GM23338 (cell line): ENCODE measurements around the gene MAPT. TPM values are rescaled to one million over a fixed set of nuclear protein-coding genes. Genes with fewer than 3 reads are reported as not detected.

Source experiments
- ATAC-seq: fragments of 200-7000 bp; cut with Tn5 transposase; 3 replicates; pipeline ENCODE4 v1.9.1; 2020
- DNase-seq: peaks from one replicate; pipeline ENCODE4 v3.0.0-alpha.2; 2015; ENCODE audit warnings: low spot score
- H2AFZ ChIP-seq: fragments of 200-600 bp; sonication (generic); 2 replicates; pipeline ENCODE4 v1.8.0; 2016; ENCODE audit warnings: antibody characterized with exemption, mild to moderate bottlenecking, moderate library complexity
- H3F3A ChIP-seq: fragments of 200-600 bp; sonication (generic); replicated peaks from 2 replicates; pipeline ENCODE4 v1.8.0; 2017; ENCODE audit warnings: antibody characterized with exemption, mixed run types, low read depth
- H3K27ac ChIP-seq: fragments of 200-600 bp; sonication (generic); 2 replicates; pipeline ENCODE4 v1.6.1; 2016; ENCODE audit warnings: low read depth
- H3K27me3 ChIP-seq: fragments of 200-600 bp; sonication (generic); 2 replicates; pipeline ENCODE4 v1.8.0; 2016; ENCODE audit warnings: mild to moderate bottlenecking, mixed run types, moderate library complexity; ENCODE audit not compliant: insufficient read depth
- H3K36me3 ChIP-seq: fragments of 200-600 bp; sonication (generic); 2 replicates; pipeline ENCODE4 v1.8.0; 2016; ENCODE audit warnings: mild to moderate bottlenecking; ENCODE audit not compliant: insufficient read depth
- H3K4me1 ChIP-seq: fragments of 200-600 bp; sonication (generic); 2 replicates; pipeline ENCODE4 v1.8.0; 2016; ENCODE audit warnings: mild to moderate bottlenecking, moderate library complexity; ENCODE audit not compliant: insufficient read depth
- H3K4me2 ChIP-seq: fragments of 200-600 bp; sonication (generic); 2 replicates; pipeline ENCODE4 v1.7.1; 2017; ENCODE audit warnings: mixed run types
- H3K4me3 ChIP-seq: fragments of 200-600 bp; sonication (generic); 2 replicates; pipeline ENCODE4 v1.6.1; 2016; ENCODE audit warnings: mixed run types
- H3K79me2 ChIP-seq: fragments of 200-600 bp; sonication (generic); replicated peaks from 2 replicates; pipeline ENCODE4 v1.8.0; 2017; ENCODE audit warnings: mild to moderate bottlenecking; ENCODE audit not compliant: insufficient read depth
- H3K9me2 ChIP-seq: fragments of 200-600 bp; sonication (generic); 2 replicates; pipeline ENCODE4 v1.8.0; 2017; ENCODE audit not compliant: insufficient read depth
- H4K20me1 ChIP-seq: fragments of 200-600 bp; sonication (generic); replicated peaks from 2 replicates; pipeline ENCODE4 v1.8.0; 2017; ENCODE audit warnings: mild to moderate bottlenecking; ENCODE audit not compliant: insufficient read depth
- H3K27ac Mint-ChIP-seq: 2 replicates; pipeline ENCODE4 v1.8.0; 2020; ENCODE audit warnings: inconsistent platforms, mild to moderate bottlenecking, moderate library complexity, mixed read lengths
- H3K27me3 Mint-ChIP-seq: 3 replicates; pipeline ENCODE4 v1.8.0; 2022; ENCODE audit warnings: low read depth, mild to moderate bottlenecking, moderate library complexity, mixed read lengths, inconsistent platforms; ENCODE audit not compliant: insufficient read depth, poor library complexity
- H3K36me3 Mint-ChIP-seq: 3 replicates; pipeline ENCODE4 v1.8.0; 2021; ENCODE audit warnings: low read depth, mild to moderate bottlenecking, inconsistent platforms, moderate library complexity, mixed read lengths
- H3K4me1 Mint-ChIP-seq: 3 replicates; pipeline ENCODE4 v1.8.0; 2020; ENCODE audit warnings: mild to moderate bottlenecking, inconsistent platforms, mixed read lengths
- H3K4me3 Mint-ChIP-seq: 3 replicates; pipeline ENCODE4 v1.8.0; 2021; ENCODE audit warnings: moderate library complexity, mild to moderate bottlenecking, inconsistent platforms, mixed read lengths
- H3K9me3 Mint-ChIP-seq: 3 replicates; pipeline ENCODE4 v1.8.0; 2020; ENCODE audit warnings: moderate library complexity, mild to moderate bottlenecking, inconsistent platforms, mixed read lengths
- CREB1 ChIP-seq: fragments of 250-450 bp; sonication (Bioruptor Pico); IDR thresholded peaks from 2 replicates; pipeline ENCODE4 v1.5.0; 2020; ENCODE audit warnings: low read depth, mild to moderate bottlenecking, moderate library complexity
- EZH2 ChIP-seq: fragments of 200-600 bp; sonication (generic); IDR thresholded peaks from one replicate; pipeline ENCODE4 v1.8.0; 2017; ENCODE audit warnings: antibody characterized with exemption, mild to moderate bottlenecking, low read depth; ENCODE audit not compliant: unreplicated experiment
- EZH2phosphoT487 ChIP-seq: fragments of 200-600 bp; sonication (generic); IDR thresholded peaks from one replicate; pipeline ENCODE4 v1.8.1; 2018; ENCODE audit warnings: antibody characterized with exemption; ENCODE audit not compliant: unreplicated experiment
- JUNB ChIP-seq: IDR thresholded peaks from one replicate; pipeline ENCODE4 v1.6.1; 2016; ENCODE audit warnings: antibody characterized with exemption; ENCODE audit not compliant: unreplicated experiment
- NANOG ChIP-seq: IDR thresholded peaks from 2 replicates; pipeline ENCODE4 v1.6.1; 2016; ENCODE audit warnings: antibody characterized with exemption, borderline replicate concordance
- STAT1 ChIP-seq: IDR thresholded peaks from one replicate; pipeline ENCODE4 v1.6.1; 2016; ENCODE audit warnings: antibody characterized with exemption; ENCODE audit not compliant: unreplicated experiment
- ZNF114 ChIP-seq: fragments of 250-450 bp; sonication (Bioruptor Pico); IDR thresholded peaks from 2 replicates; pipeline ENCODE4 v1.5.0; 2020; ENCODE audit warnings: mild to moderate bottlenecking, moderate library complexity
- ZNF331 ChIP-seq: fragments of 250-450 bp; sonication (Bioruptor Pico); IDR thresholded peaks from 2 replicates; pipeline ENCODE4 v1.5.0; 2020; ENCODE audit warnings: low read depth, mild to moderate bottlenecking, moderate library complexity
- polyA plus RNA-seq: library from polyadenylated mRNA; unstranded; fragments of >200 nt; fragmentation: Nextera tagmentation; extraction: Ambion mirVana; gene quantifications from 2 replicates; pipeline ENCODE4 v1.2.1, GENCODE V29; 2016
- total RNA-seq: library from RNA; depleted of rRNA; stranded (reverse); fragments of >200 nt; shearing (Covaris generic); gene quantifications from 2 replicates; pipeline ENCODE4 v1.2.3, GENCODE V29; 2014
- TF ChIP-seq, protein P1 (sequence below): IDR thresholded peaks from 2 replicates; pipeline ENCODE4 v1.6.1; 2016; ENCODE audit warnings: antibody characterized with exemption
- TF ChIP-seq, protein P2 (sequence below), 2 experiments: fragments of 200-600 bp in 1 of 2; sonication (generic) in 1 of 2; conservative IDR thresholded peaks; 2 replicates each; pipeline versions ENCODE4 v1.5.1 to v1.6.1; 2016 to 2017; ENCODE audit warnings: antibody characterized with exemption in 2 of 2, low read depth in 2 of 2, mild to moderate bottlenecking in 2 of 2, moderate library complexity in 1 of 2
- TF ChIP-seq, protein P3 (sequence below): fragments of 250-450 bp; sonication (Bioruptor Pico); IDR thresholded peaks from 2 replicates; pipeline ENCODE4 v1.5.0; 2020; ENCODE audit warnings: mild to moderate bottlenecking, moderate library complexity

Gene MAPT
- total and polyA plus RNA-seq, 2 experiments from 2014 or later = 1.1 to 2.1 TPM

DNA sequence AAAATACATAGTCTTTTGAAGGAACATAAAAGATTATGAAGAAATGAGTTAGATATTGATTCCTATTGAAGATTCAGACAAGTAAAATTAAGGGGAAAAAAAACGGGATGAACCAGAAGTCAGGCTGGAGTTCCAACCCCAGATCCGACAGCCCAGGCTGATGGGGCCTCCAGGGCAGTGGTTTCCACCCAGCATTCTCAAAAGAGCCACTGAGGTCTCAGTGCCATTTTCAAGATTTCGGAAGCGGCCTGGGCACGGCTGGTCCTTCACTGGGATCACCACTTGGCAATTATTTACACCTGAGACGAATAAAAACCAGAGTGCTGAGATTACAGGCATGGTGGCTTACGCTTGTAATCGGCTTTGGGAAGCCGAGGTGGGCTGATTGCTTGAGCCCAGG, 114.2 kb downstream of the MAPT start (continued):
- TF ChIP-seq, protein P1, sequence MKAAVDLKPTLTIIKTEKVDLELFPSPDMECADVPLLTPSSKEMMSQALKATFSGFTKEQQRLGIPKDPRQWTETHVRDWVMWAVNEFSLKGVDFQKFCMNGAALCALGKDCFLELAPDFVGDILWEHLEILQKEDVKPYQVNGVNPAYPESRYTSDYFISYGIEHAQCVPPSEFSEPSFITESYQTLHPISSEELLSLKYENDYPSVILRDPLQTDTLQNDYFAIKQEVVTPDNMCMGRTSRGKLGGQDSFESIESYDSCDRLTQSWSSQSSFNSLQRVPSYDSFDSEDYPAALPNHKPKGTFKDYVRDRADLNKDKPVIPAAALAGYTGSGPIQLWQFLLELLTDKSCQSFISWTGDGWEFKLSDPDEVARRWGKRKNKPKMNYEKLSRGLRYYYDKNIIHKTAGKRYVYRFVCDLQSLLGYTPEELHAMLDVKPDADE = no peak
- TF ChIP-seq NANOG (no peak), ZNF331 (CRISPR knock-in tag) (no peak), JUNB (no peak), STAT1 (no peak), EZH2 (no peak), EZH2phosphoT487 (no peak)
- TF ChIP-seq, protein P2, sequence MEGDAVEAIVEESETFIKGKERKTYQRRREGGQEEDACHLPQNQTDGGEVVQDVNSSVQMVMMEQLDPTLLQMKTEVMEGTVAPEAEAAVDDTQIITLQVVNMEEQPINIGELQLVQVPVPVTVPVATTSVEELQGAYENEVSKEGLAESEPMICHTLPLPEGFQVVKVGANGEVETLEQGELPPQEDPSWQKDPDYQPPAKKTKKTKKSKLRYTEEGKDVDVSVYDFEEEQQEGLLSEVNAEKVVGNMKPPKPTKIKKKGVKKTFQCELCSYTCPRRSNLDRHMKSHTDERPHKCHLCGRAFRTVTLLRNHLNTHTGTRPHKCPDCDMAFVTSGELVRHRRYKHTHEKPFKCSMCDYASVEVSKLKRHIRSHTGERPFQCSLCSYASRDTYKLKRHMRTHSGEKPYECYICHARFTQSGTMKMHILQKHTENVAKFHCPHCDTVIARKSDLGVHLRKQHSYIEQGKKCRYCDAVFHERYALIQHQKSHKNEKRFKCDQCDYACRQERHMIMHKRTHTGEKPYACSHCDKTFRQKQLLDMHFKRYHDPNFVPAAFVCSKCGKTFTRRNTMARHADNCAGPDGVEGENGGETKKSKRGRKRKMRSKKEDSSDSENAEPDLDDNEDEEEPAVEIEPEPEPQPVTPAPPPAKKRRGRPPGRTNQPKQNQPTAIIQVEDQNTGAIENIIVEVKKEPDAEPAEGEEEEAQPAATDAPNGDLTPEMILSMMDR (conservative IDR thresholded peaks at IDR 0.05; ENCODE audit: low read depth in 2 of 2) = no peak

DNA sequence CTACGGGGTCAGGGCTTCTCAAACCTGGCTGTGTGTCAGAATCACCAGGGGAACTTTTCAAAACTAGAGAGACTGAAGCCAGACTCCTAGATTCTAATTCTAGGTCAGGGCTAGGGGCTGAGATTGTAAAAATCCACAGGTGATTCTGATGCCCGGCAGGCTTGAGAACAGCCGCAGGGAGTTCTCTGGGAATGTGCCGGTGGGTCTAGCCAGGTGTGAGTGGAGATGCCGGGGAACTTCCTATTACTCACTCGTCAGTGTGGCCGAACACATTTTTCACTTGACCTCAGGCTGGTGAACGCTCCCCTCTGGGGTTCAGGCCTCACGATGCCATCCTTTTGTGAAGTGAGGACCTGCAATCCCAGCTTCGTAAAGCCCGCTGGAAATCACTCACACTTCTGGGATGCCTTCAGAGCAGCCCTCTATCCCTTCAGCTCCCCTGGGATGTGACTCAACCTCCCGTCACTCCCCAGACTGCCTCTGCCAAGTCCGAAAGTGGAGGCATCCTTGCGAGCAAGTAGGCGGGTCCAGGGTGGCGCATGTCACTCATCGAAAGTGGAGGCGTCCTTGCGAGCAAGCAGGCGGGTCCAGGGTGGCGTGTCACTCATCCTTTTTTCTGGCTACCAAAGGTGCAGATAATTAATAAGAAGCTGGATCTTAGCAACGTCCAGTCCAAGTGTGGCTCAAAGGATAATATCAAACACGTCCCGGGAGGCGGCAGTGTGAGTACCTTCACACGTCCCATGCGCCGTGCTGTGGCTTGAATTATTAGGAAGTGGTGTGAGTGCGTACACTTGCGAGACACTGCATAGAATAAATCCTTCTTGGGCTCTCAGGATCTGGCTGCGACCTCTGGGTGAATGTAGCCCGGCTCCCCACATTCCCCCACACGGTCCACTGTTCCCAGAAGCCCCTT, 115.6 kb downstream of the MAPT start:
- H3K9me3 Mint-ChIP-seq = peaks cover 3% of the 10 kb centered on the region; the same call in 2 of the 3 replicates
- TF ChIP-seq STAT1 = no peak
- TF ChIP-seq ZNF114 (CRISPR knock-in tag) = no peak
- no peak for TF ChIP-seq CREB1 (CRISPR knock-in tag)
- TF ChIP-seq, protein P3, sequence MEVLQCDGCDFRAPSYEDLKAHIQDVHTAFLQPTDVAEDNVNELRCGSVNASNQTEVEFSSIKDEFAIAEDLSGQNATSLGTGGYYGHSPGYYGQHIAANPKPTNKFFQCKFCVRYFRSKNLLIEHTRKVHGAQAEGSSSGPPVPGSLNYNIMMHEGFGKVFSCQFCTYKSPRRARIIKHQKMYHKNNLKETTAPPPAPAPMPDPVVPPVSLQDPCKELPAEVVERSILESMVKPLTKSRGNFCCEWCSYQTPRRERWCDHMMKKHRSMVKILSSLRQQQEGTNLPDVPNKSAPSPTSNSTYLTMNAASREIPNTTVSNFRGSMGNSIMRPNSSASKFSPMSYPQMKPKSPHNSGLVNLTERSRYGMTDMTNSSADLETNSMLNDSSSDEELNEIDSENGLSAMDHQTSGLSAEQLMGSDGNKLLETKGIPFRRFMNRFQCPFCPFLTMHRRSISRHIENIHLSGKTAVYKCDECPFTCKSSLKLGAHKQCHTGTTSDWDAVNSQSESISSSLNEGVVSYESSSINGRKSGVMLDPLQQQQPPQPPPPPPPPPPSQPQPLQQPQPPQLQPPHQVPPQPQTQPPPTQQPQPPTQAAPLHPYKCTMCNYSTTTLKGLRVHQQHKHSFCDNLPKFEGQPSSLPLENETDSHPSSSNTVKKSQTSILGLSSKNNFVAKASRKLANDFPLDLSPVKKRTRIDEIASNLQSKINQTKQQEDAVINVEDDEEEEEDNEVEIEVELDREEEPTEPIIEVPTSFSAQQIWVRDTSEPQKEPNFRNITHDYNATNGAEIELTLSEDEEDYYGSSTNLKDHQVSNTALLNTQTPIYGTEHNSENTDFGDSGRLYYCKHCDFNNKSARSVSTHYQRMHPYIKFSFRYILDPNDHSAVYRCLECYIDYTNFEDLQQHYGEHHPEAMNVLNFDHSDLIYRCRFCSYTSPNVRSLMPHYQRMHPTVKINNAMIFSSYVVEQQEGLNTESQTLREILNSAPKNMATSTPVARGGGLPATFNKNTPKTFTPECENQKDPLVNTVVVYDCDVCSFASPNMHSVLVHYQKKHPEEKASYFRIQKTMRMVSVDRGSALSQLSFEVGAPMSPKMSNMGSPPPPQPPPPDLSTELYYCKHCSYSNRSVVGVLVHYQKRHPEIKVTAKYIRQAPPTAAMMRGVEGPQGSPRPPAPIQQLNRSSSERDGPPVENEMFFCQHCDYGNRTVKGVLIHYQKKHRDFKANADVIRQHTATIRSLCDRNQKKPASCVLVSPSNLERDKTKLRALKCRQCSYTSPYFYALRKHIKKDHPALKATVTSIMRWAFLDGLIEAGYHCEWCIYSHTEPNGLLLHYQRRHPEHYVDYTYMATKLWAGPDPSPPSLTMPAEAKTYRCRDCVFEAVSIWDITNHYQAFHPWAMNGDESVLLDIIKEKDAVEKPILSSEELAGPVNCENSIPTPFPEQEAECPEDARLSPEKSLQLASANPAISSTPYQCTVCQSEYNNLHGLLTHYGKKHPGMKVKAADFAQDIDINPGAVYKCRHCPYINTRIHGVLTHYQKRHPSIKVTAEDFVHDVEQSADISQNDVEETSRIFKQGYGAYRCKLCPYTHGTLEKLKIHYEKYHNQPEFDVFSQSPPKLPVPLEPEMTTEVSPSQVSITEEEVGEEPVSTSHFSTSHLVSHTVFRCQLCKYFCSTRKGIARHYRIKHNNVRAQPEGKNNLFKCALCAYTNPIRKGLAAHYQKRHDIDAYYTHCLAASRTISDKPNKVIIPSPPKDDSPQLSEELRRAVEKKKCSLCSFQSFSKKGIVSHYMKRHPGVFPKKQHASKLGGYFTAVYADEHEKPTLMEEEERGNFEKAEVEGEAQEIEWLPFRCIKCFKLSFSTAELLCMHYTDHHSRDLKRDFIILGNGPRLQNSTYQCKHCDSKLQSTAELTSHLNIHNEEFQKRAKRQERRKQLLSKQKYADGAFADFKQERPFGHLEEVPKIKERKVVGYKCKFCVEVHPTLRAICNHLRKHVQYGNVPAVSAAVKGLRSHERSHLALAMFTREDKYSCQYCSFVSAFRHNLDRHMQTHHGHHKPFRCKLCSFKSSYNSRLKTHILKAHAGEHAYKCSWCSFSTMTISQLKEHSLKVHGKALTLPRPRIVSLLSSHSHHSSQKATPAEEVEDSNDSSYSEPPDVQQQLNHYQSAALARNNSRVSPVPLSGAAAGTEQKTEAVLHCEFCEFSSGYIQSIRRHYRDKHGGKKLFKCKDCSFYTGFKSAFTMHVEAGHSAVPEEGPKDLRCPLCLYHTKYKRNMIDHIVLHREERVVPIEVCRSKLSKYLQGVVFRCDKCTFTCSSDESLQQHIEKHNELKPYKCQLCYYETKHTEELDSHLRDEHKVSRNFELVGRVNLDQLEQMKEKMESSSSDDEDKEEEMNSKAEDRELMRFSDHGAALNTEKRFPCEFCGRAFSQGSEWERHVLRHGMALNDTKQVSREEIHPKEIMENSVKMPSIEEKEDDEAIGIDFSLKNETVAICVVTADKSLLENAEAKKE = no peak
- TF ChIP-seq NANOG = no peak
- TF ChIP-seq, protein P1 = no peak
- TF ChIP-seq ZNF331 (CRISPR knock-in tag) = no peak
- TF ChIP-seq EZH2 = no peak

More for the DNA sequence above, 115.6 kb downstream of the MAPT start:
- Histone ChIP-seq H3K9me2 (no peaks in the 10 kb centered on the region), H3K27ac (no peak overlapping the region), H3K4me2 (no peak overlapping the region), H3K27me3 (no peaks in the 10 kb centered on the region), H3F3A (no peaks in the 10 kb centered on the region), H3K4me3 (no peak overlapping the region), H3K36me3 (no peaks in the 10 kb centered on the region), H3K4me1 (no peaks in the 10 kb centered on the region), H4K20me1 (no peaks in the 10 kb centered on the region), H3K79me2 (no peaks in the 10 kb centered on the region), H2AFZ (no peak overlapping the region)
- Mint-ChIP-seq H3K4me1 (no peaks in the 10 kb centered on the region; the same call in 2 of the 3 replicates), H3K36me3 (no peaks in the 10 kb centered on the region; the same call in 2 of the 3 replicates), H3K4me3 (no peak overlapping the region), H3K27ac (no peak overlapping the region), H3K27me3 (peaks cover 8% of the 10 kb centered on the region)
- ATAC-seq (no peak), DNase-seq (no peak)
